Endothelial cell of umbilical vein (primary cell): ENCODE data around the gene TBX18. TPM values are rescaled to one million over a fixed set of nuclear protein-coding genes. Genes with fewer than 3 reads are reported as not detected.

Experiments used
- BruUV-seq: library from RNA; stranded (reverse); fragments of 400-500 nt; replicated peaks from 2 replicates; lab custom pipeline; 2021; lab: Mats Ljungman, UMichigan
- CTCF ChIA-PET: fragments of 300-600, 350-600 bp; sonication (Branson Sonifier 250); formaldehyde crosslinking; loops from one replicate; lab custom pipeline; 2021; ENCODE audit warnings: antibody characterized with exemption, inconsistent platforms; lab: Charles Lee
- POLR2A ChIA-PET: fragments of 300-600, 350-600 bp; sonication (Branson Sonifier 250); formaldehyde crosslinking; loops from one replicate; lab custom pipeline; 2021; ENCODE audit warnings: antibody characterized with exemption, inconsistent platforms; lab: Charles Lee
- DNase-seq: peaks from one replicate; pipeline ENCODE4 v3.0.0-alpha.2; 2011; ENCODE audit warnings: low read depth, low spot score
- FAIRE-seq: peaks from 2 replicates; lab custom pipeline; 2011; peaks lifted over from hg19 to GRCh38; lab: Jason Lieb, UNC
- H2AFZ ChIP-seq: 2 replicates; pipeline ENCODE4 v1.6.0; 2012; ENCODE audit warnings: low read depth, low read length, control low read depth, inconsistent platforms
- H3K27ac ChIP-seq: 2 replicates; pipeline ENCODE4 v1.5.1; 2011; ENCODE audit warnings: low read depth, mild to moderate bottlenecking, control low read depth, low read length, moderate library complexity; ENCODE audit not compliant: insufficient read depth
- H3K27me3 ChIP-seq, 2 experiments: 2 replicates each; pipeline versions ENCODE4 v1.6.0 to v1.6.1; 2011; ENCODE audit warnings: low read length in 2 of 2, mixed read lengths in 1 of 2; ENCODE audit not compliant: control insufficient read depth in 2 of 2, insufficient read depth in 2 of 2
- H3K36me3 ChIP-seq, 2 experiments: 2 replicates in 1 of 2; 3 replicates in 1 of 2; pipeline ENCODE4 v1.5.1; 2011; ENCODE audit warnings: low read length in 2 of 2, mild to moderate bottlenecking in 1 of 2, moderate library complexity in 1 of 2; ENCODE audit not compliant: control insufficient read depth in 2 of 2, insufficient read depth in 2 of 2; ENCODE audit errors: extremely low read depth in 1 of 2
- H3K4me1 ChIP-seq: 3 replicates; pipeline ENCODE4 v1.5.1; 2011; ENCODE audit warnings: mild to moderate bottlenecking, low read length; ENCODE audit not compliant: control insufficient read depth, insufficient read depth; ENCODE audit errors: extremely low read depth
- H3K4me2 ChIP-seq: 2 replicates; pipeline ENCODE4 v1.6.1; 2011; ENCODE audit warnings: low read length, control low read depth, mixed read lengths; ENCODE audit not compliant: insufficient read depth
- H3K4me3 ChIP-seq, 3 experiments: fragments of 200-600 bp in 1 of 3; sonication (generic), shearing (Covaris generic) in 1 of 3; replicated peaks in 1 of 3; 2 replicates each; pipeline ENCODE4 v1.5.1; 2011 to 2016; ENCODE audit warnings: control low read depth in 3 of 3, low read length in 3 of 3, mild to moderate bottlenecking in 2 of 3, inconsistent platforms in 1 of 3, low read depth in 1 of 3, moderate library complexity in 1 of 3; ENCODE audit not compliant: insufficient read depth in 1 of 3
- H3K79me2 ChIP-seq: 2 replicates; pipeline ENCODE4 v1.6.0; 2012; ENCODE audit warnings: low read length, inconsistent platforms; ENCODE audit not compliant: control insufficient read depth, insufficient read depth
- H3K9ac ChIP-seq: replicated peaks from 2 replicates; pipeline ENCODE3; 2011; ENCODE audit warnings: low read length, control low read depth; ENCODE audit not compliant: insufficient read depth; ENCODE audit errors: extremely low read depth
- H3K9me1 ChIP-seq: replicated peaks from 3 replicates; pipeline ENCODE4 v1.6.0; 2011; ENCODE audit warnings: mild to moderate bottlenecking, low read length; ENCODE audit not compliant: control insufficient read depth, insufficient read depth; ENCODE audit errors: extremely low read depth
- H3K9me3 ChIP-seq: replicated peaks from 2 replicates; pipeline ENCODE4 v1.5.1; 2012; ENCODE audit warnings: low read length, inconsistent platforms; ENCODE audit not compliant: control insufficient read depth, insufficient read depth
- H4K20me1 ChIP-seq: replicated peaks from 2 replicates; pipeline ENCODE3; 2011; ENCODE audit warnings: mild to moderate bottlenecking, low read length; ENCODE audit not compliant: control insufficient read depth, insufficient read depth; ENCODE audit errors: extremely low read depth
- CTCF ChIP-seq, 2 donors: IDR thresholded peaks; 1 replicate in 1 of 2; 2 replicates in 1 of 2; pipeline ENCODE4 v1.5.1; 2011; ENCODE audit warnings: low read length in 2 of 2, mild to moderate bottlenecking in 2 of 2, moderate library complexity in 2 of 2, control low read depth in 1 of 2, inconsistent platforms in 1 of 2, low read depth in 1 of 2; ENCODE audit not compliant: insufficient read depth in 1 of 2; ENCODE audit errors: extremely low read depth in 1 of 2
- EZH2 ChIP-seq: IDR thresholded peaks from 2 replicates; pipeline ENCODE4 v1.6.1; 2012; ENCODE audit warnings: borderline replicate concordance, low read depth, mild to moderate bottlenecking, moderate library complexity, low read length, inconsistent platforms; ENCODE audit not compliant: severe bottlenecking
- FOS ChIP-seq: IDR thresholded peaks from 2 replicates; pipeline ENCODE4 v1.6.1; 2011; ENCODE audit warnings: mild to moderate bottlenecking, low read length, moderate library complexity, borderline replicate concordance; ENCODE audit not compliant: insufficient read depth
- GATA2 ChIP-seq: IDR thresholded peaks from 2 replicates; pipeline ENCODE4 v1.7.0; 2011; ENCODE audit warnings: low read depth, mild to moderate bottlenecking, moderate library complexity, mixed read lengths, low read length; ENCODE audit not compliant: insufficient read length, insufficient read depth
- JUN ChIP-seq: IDR thresholded peaks from 2 replicates; pipeline ENCODE4 v1.6.1; 2011; ENCODE audit warnings: borderline replicate concordance, low read depth; ENCODE audit not compliant: insufficient read length, insufficient read depth
- MAX ChIP-seq: IDR thresholded peaks from 2 replicates; pipeline ENCODE4 v1.6.1; 2011; ENCODE audit not compliant: insufficient read depth, insufficient read length
- POLR2A ChIP-seq: IDR thresholded peaks from 2 replicates; pipeline ENCODE4 v1.6.1; 2012; ENCODE audit warnings: low read depth, mild to moderate bottlenecking, control low read depth, low read length
- POLR2AphosphoS5 ChIP-seq: IDR thresholded peaks from 2 replicates; pipeline ENCODE4 v1.6.1; 2012; ENCODE audit warnings: low read depth, mild to moderate bottlenecking, control low read depth, low read length, moderate library complexity; ENCODE audit not compliant: insufficient read depth
- dilution Hi-C: fragments of 300-500 bp; cut with MboI; formaldehyde crosslinking; loops from one replicate; pipeline ENCODE4 v1.15.0; 2019; ENCODE audit warnings: low sequenced_read_pairs; ENCODE audit not compliant: extremely low pct_ligation_motif_present
- intact Hi-C: fragments of 100-400 bp; cut with micrococcal nuclease; formaldehyde crosslinking; loops from one replicate; pipeline ENCODE4 v1.10.0; 2022
- polyA plus RNA-seq, 4 experiments: library from polyadenylated mRNA; depleted of rRNA in 3 of 4; stranded (reverse) in 3 of 4; unstranded in 1 of 4; fragments of >200 nt; gene quantifications; 2 replicates each; pipeline versions ENCODE4 v1.2.1 to v1.2.3, GENCODE V29; 2011 to 2012; ENCODE audit warnings: missing spikeins in 1 of 4
- total RNA-seq: library from RNA; stranded (reverse); gene quantifications from 2 replicates; pipeline ENCODE4 v1.2.3, GENCODE V29; 2021

The TBX18 gene
- total and polyA plus RNA-seq, 2 donors (not counting 3 experiments of a cell fraction or from before 2014, with no cell fraction given): 28.4 to 60.5 TPM

GRCh38 chr6:84681693-84682326, 82.6 kb downstream of the TBX18 start:
- BruUV-seq: no TSS peak
- Histone ChIP-seq H4K20me1 (no peaks in the 10 kb centered on the region), H3K79me2 (no peaks in the 10 kb centered on the region), H3K9me1 (no peaks in the 10 kb centered on the region), H3K9ac (no peak overlapping the region), H2AFZ (no peak overlapping the region), H3K27me3 (no peaks in the 10 kb centered on the region), H3K36me3 (no peaks in the 10 kb centered on the region), H3K27ac (no peak overlapping the region), H3K4me3 (no peak overlapping the region), H3K4me1 (no peaks in the 10 kb centered on the region), H3K4me2 (no peak overlapping the region), H3K9me3 (no peaks in the 10 kb centered on the region)
- ChIA-PET POLR2A (no interaction called here), CTCF (no interaction called here)
- no peak for DNase-seq
- dilution Hi-C loops: no loop called here
- FAIRE-seq: no peak
- TF ChIP-seq EZH2: no peak
- TF ChIP-seq FOS: no peak
- TF ChIP-seq POLR2AphosphoS5: no peak
- no peak for TF ChIP-seq GATA2
- no peak for TF ChIP-seq JUN
- no peak for TF ChIP-seq POLR2A
- TF ChIP-seq MAX: no peak
- no peak for TF ChIP-seq CTCF (IDR thresholded peaks at IDR 0.05; ENCODE audit: extremely low read depth in 1 of 2, insufficient read depth in 1 of 2, low read depth in 1 of 2, low read length in 2 of 2)
- intact Hi-C loops: no loop called here
